Bronchial epithelial cell (primary cell): Measurements from ENCODE around the gene POR. TPM values are rescaled to one million over a fixed set of nuclear protein-coding genes. Genes with fewer than 3 reads are reported as not detected.
"Not testable (repeated sequence)": the region's sequence is repeated elsewhere in the genome, so short reads cannot be mapped to it uniquely, and the experiment has no call there.

ENCODE experiments used
- DNase-seq: peaks from one replicate; pipeline ENCODE4 v3.0.0-alpha.2; 2010; ENCODE audit warnings: low read depth
- FAIRE-seq: peaks from 2 replicates; lab custom pipeline; 2011; peaks lifted over from hg19 to GRCh38; lab: Jason Lieb, UNC
- H3K27me3 ChIP-seq: 2 replicates; pipeline ENCODE4 v1.5.1; 2011; ENCODE audit warnings: low read length; ENCODE audit not compliant: control insufficient read depth, insufficient read depth
- H3K36me3 ChIP-seq: 2 replicates; pipeline ENCODE4 v1.5.1; 2011; ENCODE audit warnings: low read length; ENCODE audit not compliant: control insufficient read depth, insufficient read depth
- H3K4me3 ChIP-seq: 2 replicates; pipeline ENCODE4 v1.5.1; 2011; ENCODE audit warnings: mild to moderate bottlenecking, low read depth, low read length, control low read depth
- CTCF ChIP-seq: IDR thresholded peaks from 2 replicates; pipeline ENCODE4 v1.5.1; 2011; ENCODE audit warnings: mild to moderate bottlenecking, moderate library complexity, low read length, control low read depth, inconsistent platforms; ENCODE audit not compliant: insufficient read depth, severe bottlenecking
- total RNA-seq: library from RNA; depleted of rRNA; stranded (reverse); fragments of >200 nt; gene quantifications from 2 replicates; pipeline ENCODE4 v1.2.1, GENCODE V29; 2014

Gene POR
- total RNA-seq, 1 donor from 2014 or later: 75.0 TPM

GRCh38 chr7:75869776-75870379, 45.1 kb upstream of the POR start:
- TF ChIP-seq CTCF: no peak
- H3K36me3 ChIP-seq: no peaks in the 10 kb centered on the region
- FAIRE-seq (no peak), DNase-seq (peak; percentile 43)
- no peaks in the 10 kb centered on the region for H3K27me3 ChIP-seq
- no peak overlapping the region for H3K4me3 ChIP-seq

GRCh38 chr7:75870557-75871161, 44.3 kb upstream of the POR start:
- DNase-seq: no peak

GRCh38 chr7:75872073-75872782, 42.7 kb upstream of the POR start:
- TF ChIP-seq CTCF: no peak
- no peak overlapping the region for H3K4me3 ChIP-seq

More at GRCh38 chr7:75870557-75871161, 44.3 kb upstream of the POR start:
- H3K4me3 ChIP-seq: no peak overlapping the region
- no peak for TF ChIP-seq CTCF
- FAIRE-seq: no peak
- H3K27me3 ChIP-seq: no peaks in the 10 kb centered on the region
- H3K36me3 ChIP-seq: no peaks in the 10 kb centered on the region

GRCh38 chr7:75874180-75874579, 40.8 kb upstream of the POR start:
- H3K4me3 ChIP-seq, DNase-seq, H3K27me3 ChIP-seq, H3K36me3 ChIP-seq, FAIRE-seq: not testable (repeated sequence)

More at GRCh38 chr7:75872073-75872782, 42.7 kb upstream of the POR start:
- Histone ChIP-seq H3K27me3 (no peaks in the 10 kb centered on the region), H3K36me3 (no peaks in the 10 kb centered on the region)
- DNase-seq (peak; percentile 13), FAIRE-seq (no peak)

- FAIRE-seq (no peak), DNase-seq (peak; percentile 85)
- peaks cover 2% of the 10 kb centered on the region for H3K36me3 ChIP-seq
- no peak for TF ChIP-seq CTCF
- no peaks in the 10 kb centered on the region for H3K27me3 ChIP-seq
- H3K4me3 ChIP-seq: no peak overlapping the region
These were observed 39.6 kb upstream of the POR start for GRCh38 chr7:75875113-75876080.
